Heart left ventricle (tissue), 13 donors: ENCODE measurements around the gene TENT4B.

Source experiments
- POLR2A ChIP-seq, 2 donors: fragments of 450-650 bp; IDR thresholded peaks; one replicate each; pipeline ENCODE4 v1.6.1; 2017; ENCODE audit warnings: antibody characterized with exemption in 2 of 2, mild to moderate bottlenecking in 2 of 2, moderate library complexity in 2 of 2
- TF ChIP-seq, protein P1 (sequence below), 12 donors: fragments of 200-600 bp; sonication (generic) in 4 of 12; IDR thresholded peaks; one replicate each; pipeline versions ENCODE4 v1.5.0 to v1.8.0; 2018 to 2022; ENCODE audit warnings: antibody characterized with exemption in 12 of 12, mild to moderate bottlenecking in 5 of 12
- donor health status: ischemic (EF 13 %, LVEDD 7.1; RV severe dilation, severe dysfunction).
- donor health status: DM: no; HTN: yes; CAD: no.
- donor health status: DM: no; HTN: no; CAD: no.
- donor health status: ischemic (EF 25% LVEDD 6.9; RV normal size, moderate dysfunction).
- donor health status: ischemic (EF 25% LVEDD 5.7; RV mildly dilated, moderate dysfunction).
- donor health status: ischemic (EF 35%, LVEDD 5.7; RV mildly dilated, moderate dysfunction).
- donor health status: nonischemic (EF 11% LVEDD 7.7; RV severe dilation, severe dysfunction).
- donor health status: DM: yes; HTN: yes; CAD: no.
- donor health status: PGD.
- donor health status: ischemic (EF 29% LVEDD 5.4; RV normal size, mild dysfunction).
- donor health status: nonischemic (EF 23%, LVEDD 6.1; RV moderate dilation, normal function).

DNA sequence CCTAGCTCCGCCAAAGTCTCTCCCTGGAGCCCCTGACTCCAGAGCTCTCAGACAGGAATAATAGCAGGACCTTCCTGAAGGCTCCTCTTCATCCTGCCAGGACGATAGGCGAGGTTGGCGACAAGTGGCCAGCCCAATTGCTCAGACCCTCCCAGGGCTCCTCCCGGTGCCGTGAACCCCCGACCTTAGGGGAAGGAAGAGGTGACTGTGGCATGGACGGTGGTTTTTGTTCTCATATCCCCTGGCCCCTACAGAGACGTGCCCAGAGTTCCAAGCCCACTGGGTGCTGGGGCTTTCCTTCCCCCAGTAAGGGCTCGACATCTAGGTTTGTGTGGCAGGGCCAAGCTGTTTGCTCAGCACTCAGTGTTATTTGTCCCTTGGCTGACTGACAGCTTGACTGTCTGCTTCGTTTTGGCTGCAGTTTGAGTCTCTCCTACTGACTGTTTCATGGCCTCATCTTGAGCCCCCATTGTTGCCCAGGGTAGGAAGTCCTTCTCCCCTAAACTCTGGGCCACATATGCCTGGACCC, 108.7 kb downstream of the TENT4B start:
- TF ChIP-seq, protein P1, sequence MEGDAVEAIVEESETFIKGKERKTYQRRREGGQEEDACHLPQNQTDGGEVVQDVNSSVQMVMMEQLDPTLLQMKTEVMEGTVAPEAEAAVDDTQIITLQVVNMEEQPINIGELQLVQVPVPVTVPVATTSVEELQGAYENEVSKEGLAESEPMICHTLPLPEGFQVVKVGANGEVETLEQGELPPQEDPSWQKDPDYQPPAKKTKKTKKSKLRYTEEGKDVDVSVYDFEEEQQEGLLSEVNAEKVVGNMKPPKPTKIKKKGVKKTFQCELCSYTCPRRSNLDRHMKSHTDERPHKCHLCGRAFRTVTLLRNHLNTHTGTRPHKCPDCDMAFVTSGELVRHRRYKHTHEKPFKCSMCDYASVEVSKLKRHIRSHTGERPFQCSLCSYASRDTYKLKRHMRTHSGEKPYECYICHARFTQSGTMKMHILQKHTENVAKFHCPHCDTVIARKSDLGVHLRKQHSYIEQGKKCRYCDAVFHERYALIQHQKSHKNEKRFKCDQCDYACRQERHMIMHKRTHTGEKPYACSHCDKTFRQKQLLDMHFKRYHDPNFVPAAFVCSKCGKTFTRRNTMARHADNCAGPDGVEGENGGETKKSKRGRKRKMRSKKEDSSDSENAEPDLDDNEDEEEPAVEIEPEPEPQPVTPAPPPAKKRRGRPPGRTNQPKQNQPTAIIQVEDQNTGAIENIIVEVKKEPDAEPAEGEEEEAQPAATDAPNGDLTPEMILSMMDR (IDR thresholded peaks at IDR 0.05) = no peak
- no peak for TF ChIP-seq POLR2A (IDR thresholded peaks at IDR 0.05)
